Bronchial epithelial cell (primary cell): ENCODE measurements around the gene LASP1NB.

Experiments
- DNase-seq: peaks from one replicate; pipeline ENCODE4 v3.0.0-alpha.2; 2010; ENCODE audit warnings: low read depth
- FAIRE-seq: peaks from 2 replicates; lab custom pipeline; 2011; peaks lifted over from hg19 to GRCh38; lab: Jason Lieb, UNC
- H3K27me3 ChIP-seq: 2 replicates; pipeline ENCODE4 v1.5.1; 2011; ENCODE audit warnings: low read length; ENCODE audit not compliant: control insufficient read depth, insufficient read depth
- H3K36me3 ChIP-seq: 2 replicates; pipeline ENCODE4 v1.5.1; 2011; ENCODE audit warnings: low read length; ENCODE audit not compliant: control insufficient read depth, insufficient read depth
- H3K4me3 ChIP-seq: 2 replicates; pipeline ENCODE4 v1.5.1; 2011; ENCODE audit warnings: mild to moderate bottlenecking, low read depth, low read length, control low read depth
- CTCF ChIP-seq: IDR thresholded peaks from 2 replicates; pipeline ENCODE4 v1.5.1; 2011; ENCODE audit warnings: mild to moderate bottlenecking, moderate library complexity, low read length, control low read depth, inconsistent platforms; ENCODE audit not compliant: insufficient read depth, severe bottlenecking

Gene LASP1NB

GRCh38 chr17:38959508-38959907 lies 34.1 kb downstream of the LASP1NB start:
- FAIRE-seq (no peak), DNase-seq (no peak)
- Histone ChIP-seq H3K4me3 (no peak overlapping the region), H3K27me3 (no peaks in the 10 kb centered on the region), H3K36me3 (no peaks in the 10 kb centered on the region)
- no peak for TF ChIP-seq CTCF

- H3K36me3 ChIP-seq: no peaks in the 10 kb centered on the region
- no peak for TF ChIP-seq CTCF
- H3K4me3 ChIP-seq: no peak overlapping the region
- FAIRE-seq (no peak), DNase-seq (no peak)
- no peaks in the 10 kb centered on the region for H3K27me3 ChIP-seq
These were observed 35.0 kb downstream of the LASP1NB start for GRCh38 chr17:38960402-38960801.

GRCh38 chr17:38961413-38961812 lies 36.0 kb downstream of the LASP1NB start:
- FAIRE-seq: no peak
- Histone ChIP-seq H3K27me3 (no peaks in the 10 kb centered on the region), H3K36me3 (no peaks in the 10 kb centered on the region), H3K4me3 (no peak overlapping the region)
- no peak for DNase-seq
- TF ChIP-seq CTCF: no peak

GRCh38 chr17:38967290-38967738 lies 41.9 kb downstream of the LASP1NB start, which contains the start of gene FBXO47:
TSS of gene FBXO47 (minus strand) at chr17:38967403. CDS start at chr17:38963025, 4,378 bp downstream.
- Histone ChIP-seq H3K27me3 (no peaks in the 10 kb centered on the region), H3K4me3 (peak within 1 kb of the TSS; percentile 27), H3K36me3 (no peaks in the 10 kb centered on the region)
- DNase-seq (peak; percentile 79), FAIRE-seq (no peak)
- no peak for TF ChIP-seq CTCF

- H3K27me3 ChIP-seq: no peaks in the 10 kb centered on the region
- FAIRE-seq: no peak
- no peak for TF ChIP-seq CTCF
- no peaks in the 10 kb centered on the region for H3K36me3 ChIP-seq
- no peak overlapping the region for H3K4me3 ChIP-seq
- no peak for DNase-seq
These were observed 43.9 kb downstream of the LASP1NB start for GRCh38 chr17:38969281-38969680.

GRCh38 chr17:38970128-38970527 lies 44.7 kb downstream of the LASP1NB start:
- no peak for FAIRE-seq
- DNase-seq: no peak

More at GRCh38 chr17:38970128-38970527, 44.7 kb downstream of the LASP1NB start:
- no peak overlapping the region for H3K4me3 ChIP-seq
- H3K36me3 ChIP-seq: no peaks in the 10 kb centered on the region
- TF ChIP-seq CTCF: no peak
- no peaks in the 10 kb centered on the region for H3K27me3 ChIP-seq
